CD4-positive, alpha-beta T cell treated with Interleukin-2 at 100 ng/mL for 4 hours (primary cell): Measurements from ENCODE around the gene AIDA.
"Not testable (repeated sequence)": the region's sequence is repeated elsewhere in the genome, so short reads cannot be mapped to it uniquely, and the experiment has no call there.

Source experiments
- DNase-seq: peaks from one replicate; pipeline ENCODE4 v3.0.0-alpha.2; 2020; ENCODE audit warnings: low spot score

Gene AIDA

DNA sequence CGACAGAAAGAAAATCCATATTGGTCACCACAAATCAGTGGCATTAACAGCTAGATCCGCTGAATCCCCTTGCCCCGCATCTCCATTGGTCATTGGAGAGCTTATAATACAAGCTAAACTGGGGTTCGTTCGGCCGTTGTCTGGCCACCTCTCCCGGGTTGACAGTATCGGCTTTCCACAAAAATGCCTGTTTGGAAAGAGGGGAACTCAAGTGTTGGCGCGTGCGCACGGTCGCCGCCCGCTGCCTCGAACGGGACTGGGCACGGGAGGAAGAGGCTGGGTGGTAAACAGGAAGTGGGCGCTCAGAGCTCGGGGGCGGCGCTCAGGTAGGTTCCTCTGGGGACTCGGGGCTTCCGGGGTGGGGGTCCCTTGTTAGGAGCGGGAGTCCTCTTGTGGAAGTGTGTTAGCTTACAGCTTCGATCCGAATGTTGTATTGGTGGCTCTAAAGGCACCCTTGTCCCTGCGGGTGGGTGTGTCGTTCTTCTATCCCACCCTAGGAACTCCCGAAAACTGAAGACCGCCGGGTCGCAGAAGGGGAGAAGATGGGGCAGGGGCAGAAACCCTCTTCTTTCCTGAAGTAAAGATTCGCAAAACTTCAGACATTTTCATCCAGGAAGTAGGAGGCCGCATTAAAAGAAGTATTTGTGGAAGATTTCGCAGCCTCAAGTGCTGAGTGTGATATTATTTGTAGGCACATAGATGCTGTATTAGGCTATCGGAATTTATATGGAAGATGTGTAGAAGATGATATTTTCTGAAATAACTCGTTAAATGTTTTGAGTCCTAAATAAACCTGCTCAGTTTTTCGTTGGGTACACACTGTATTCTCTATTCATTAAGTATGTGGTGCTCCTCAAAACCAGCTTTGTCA lies 1.0 kb upstream of the AIDA start:
- DNase-seq, result peak; percentile 94

- DNase-seq, result peak; percentile 73
These were observed 705 bp downstream of the AIDA start for GRCh38 chr1:222711319-222712252.

DNA sequence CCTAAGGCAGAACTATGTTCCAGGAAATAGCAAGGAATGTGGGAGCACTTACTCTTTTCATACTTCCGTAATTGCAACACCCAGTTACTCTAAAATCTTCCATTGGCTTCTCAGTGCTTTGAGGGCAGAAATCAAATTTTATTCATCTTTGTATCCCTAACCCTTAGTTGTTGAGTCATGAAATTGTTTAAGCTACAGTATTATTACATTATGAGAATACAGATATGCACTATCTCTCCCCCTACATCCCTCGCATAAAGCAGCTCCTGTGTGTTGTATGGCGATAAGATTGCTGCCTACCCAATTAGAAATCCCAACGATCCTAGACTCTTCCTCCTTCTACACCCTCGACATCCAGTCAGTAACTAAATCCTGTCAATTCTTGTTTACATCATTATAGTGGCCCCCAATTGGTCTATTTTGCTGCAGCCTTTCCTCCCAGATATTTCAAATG lies 2.6 kb downstream of the AIDA start:
- no peak for DNase-seq

DNA sequence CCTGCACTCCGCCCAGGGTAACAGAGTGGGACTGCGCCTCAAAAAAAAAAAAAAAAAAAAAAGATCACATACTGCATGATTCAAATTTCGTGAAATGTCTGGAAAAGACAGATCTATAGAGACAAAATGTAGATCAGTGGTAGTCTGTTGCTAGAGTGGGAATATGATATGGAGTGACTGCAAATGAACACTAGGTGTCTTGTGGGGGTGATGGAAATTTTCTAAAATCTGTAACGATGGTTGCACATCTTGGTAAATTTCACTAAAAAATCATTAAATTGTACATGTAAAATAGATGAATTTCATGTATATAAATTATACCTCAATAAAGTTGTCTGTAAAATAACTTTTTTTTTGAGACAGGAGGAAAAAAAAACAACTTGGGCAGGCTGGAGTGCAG lies 5.5 kb downstream of the AIDA start:
- no peak for DNase-seq

- DNase-seq, result no peak
These were observed 8.0 kb downstream of the AIDA start for GRCh38 chr1:222704260-222704659.

GRCh38 chr1:222702210-222702609 lies 10.1 kb downstream of the AIDA start:
- DNase-seq, result no peak

- DNase-seq, result no peak
These were observed 14.5 kb downstream of the AIDA start for GRCh38 chr1:222697826-222698225.

DNA sequence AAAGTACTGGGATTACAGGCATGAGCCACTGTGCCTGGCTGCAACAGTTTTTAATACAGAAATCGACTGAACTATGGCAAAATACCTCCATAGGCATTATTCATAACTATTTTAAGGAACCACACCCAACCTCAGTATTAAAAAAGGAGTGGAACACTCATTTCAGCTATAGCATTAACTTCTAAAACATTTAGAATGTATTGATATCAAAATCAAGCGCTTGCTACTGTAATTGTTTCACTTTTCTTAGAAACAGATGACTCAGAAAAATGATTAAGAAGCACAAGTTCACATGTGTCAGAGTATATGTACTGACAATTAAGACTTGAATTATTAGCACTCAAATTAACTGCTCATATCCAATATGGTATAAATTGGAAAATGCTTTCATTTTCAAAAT lies 15.1 kb downstream of the AIDA start:
- DNase-seq, result peak; percentile 7

DNA sequence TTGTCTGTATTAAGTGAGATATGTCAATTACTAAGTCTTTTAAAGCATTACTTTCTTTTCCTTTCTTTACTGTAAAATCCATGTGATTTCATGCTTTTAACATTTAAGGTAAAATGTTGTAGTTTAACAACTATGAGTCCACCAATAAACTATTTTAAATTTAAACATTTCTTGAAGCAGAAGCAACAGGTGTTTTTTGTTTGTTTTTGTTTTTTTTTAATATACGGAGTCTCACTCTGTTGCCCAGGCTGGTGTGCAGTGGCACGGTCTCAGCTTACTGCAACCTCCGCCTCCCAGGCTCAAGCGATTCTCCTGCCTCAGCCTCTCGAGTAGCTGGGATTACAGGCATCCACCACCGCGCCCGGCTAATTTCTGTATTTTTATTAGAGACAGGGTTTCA lies 15.6 kb downstream of the AIDA start:
- DNase-seq, result no peak

DNA sequence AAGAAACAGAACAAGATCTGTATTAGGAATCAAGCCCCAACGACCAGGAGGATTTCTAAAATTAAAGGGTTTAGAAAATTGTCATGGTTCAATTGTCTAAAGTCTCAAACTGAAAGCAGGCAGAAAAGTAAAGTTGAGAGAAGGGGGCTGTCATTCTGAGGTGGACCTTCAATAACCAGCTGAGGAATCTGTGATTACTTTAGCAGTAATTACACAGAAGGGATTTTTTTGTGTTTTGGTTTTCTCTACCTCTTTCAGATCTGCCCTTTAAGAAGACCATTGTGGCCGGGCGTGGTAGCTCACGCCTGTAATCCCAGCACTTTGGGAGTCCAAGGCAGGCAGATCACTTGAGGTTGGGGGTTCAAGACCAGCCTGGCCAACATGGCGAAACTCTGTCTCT lies 17.4 kb downstream of the AIDA start:
- no peak for DNase-seq

- DNase-seq, result no peak
These were observed 21.3 kb downstream of the AIDA start for GRCh38 chr1:222691016-222691415.

- no peak for DNase-seq
These were observed 32.2 kb downstream of the AIDA start for GRCh38 chr1:222680080-222680479.

GRCh38 chr1:222670110-222670509 lies 42.2 kb downstream of the AIDA start:
- DNase-seq, result no peak

- DNase-seq, result not testable (repeated sequence)
These were observed 43.2 kb downstream of the AIDA start for GRCh38 chr1:222669107-222669506.

DNA sequence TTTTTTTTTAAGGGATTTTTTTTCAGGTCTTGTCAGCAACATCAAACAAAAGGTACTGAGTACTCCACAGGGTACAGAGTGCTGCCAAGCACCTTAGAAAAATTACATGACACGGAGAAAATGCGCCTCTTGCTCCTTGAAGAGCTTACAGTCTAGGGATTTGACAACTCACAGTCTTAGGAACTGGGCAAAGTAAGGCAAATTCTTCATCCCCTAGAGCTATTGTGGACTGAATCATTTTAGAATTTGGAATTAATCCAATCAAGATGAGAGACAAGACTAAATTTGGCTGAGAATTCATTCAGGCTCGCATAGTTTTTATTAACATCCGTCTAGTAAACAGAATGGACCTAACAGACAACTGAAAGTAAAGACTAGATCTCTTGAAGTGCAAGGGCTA lies 44.1 kb downstream of the AIDA start:
- not testable (repeated sequence) for DNase-seq

DNA sequence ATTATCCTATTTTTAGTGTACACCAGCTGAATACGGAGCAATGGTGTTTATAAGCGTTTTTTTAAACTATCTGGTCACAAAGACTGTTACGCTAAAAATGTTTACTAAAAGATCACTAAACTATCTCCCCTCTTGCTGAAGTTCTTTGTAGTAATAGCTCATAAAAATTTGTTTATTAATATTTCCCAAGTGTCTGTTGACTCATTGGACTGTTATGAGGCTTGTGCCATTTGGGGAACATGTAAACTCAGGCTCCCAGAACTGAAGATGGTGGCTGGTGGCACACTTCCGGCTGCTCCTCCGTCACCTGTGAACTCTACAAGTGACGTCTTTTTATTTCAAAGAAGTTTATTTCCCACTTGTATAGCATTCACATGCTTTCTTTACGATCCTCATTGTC lies 46.3 kb downstream of the AIDA start:
- no peak for DNase-seq

GRCh38 chr1:222663431-222663934 lies 48.8 kb downstream of the AIDA start:
- DNase-seq, result no peak

GRCh38 chr1:222657899-222658298 lies 54.4 kb downstream of the AIDA start:
- DNase-seq, result no peak

GRCh38 chr1:222656391-222657155 lies 55.7 kb downstream of the AIDA start:
- DNase-seq, result no peak

GRCh38 chr1:222654849-222655248 lies 57.4 kb downstream of the AIDA start:
- DNase-seq, result peak; percentile 90

GRCh38 chr1:222653178-222653827 lies 59.0 kb downstream of the AIDA start:
- DNase-seq, result peak; percentile 44
